Right renal cortex interstitium (tissue), 3 donors: ENCODE results near the gene SLC39A9. TPM values are rescaled to one million over a fixed set of nuclear protein-coding genes. Genes with fewer than 3 reads are reported as not detected.
"Not testable (repeated sequence)": the region's sequence is repeated elsewhere in the genome, so short reads cannot be mapped to it uniquely, and the experiment has no call there.

Experiments
- DNase-seq, 3 donors: peaks; one replicate each; pipeline ENCODE4 v3.0.0-alpha.2; 2013; ENCODE audit warnings: low read depth in 3 of 3, low spot score in 2 of 3
- polyA plus RNA-seq, 3 donors: library from polyadenylated mRNA; unstranded; fragments of 120-200 nt; gene quantifications; one replicate each; pipeline ENCODE4 v1.2.1, GENCODE V29; 2013; ENCODE audit not compliant: insufficient read length in 3 of 3

Gene SLC39A9
- polyA plus RNA-seq, 3 donors: 88.0 to 91.1 (median 90.5) TPM

DNA sequence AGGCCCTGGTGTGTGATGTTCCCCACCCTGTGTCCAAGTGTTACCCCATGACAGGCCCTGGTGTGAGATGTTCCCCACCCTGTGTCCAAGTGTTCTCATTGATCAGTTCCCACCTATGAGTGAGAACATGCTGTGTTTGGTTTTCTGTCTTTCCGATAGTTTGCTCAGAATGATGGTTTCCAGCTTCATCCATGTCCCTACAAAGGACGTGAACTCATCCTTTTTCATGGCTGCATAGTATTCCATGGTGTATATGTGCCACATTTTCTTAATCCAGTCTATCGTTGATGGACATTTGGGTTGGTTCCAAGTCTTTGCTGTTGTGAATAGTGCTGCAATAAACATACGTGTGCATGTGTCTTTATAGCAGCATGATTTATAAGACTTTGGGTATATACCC, 17.6 kb downstream of the SLC39A9 start:
- DNase-seq: not testable (repeated sequence)

DNA sequence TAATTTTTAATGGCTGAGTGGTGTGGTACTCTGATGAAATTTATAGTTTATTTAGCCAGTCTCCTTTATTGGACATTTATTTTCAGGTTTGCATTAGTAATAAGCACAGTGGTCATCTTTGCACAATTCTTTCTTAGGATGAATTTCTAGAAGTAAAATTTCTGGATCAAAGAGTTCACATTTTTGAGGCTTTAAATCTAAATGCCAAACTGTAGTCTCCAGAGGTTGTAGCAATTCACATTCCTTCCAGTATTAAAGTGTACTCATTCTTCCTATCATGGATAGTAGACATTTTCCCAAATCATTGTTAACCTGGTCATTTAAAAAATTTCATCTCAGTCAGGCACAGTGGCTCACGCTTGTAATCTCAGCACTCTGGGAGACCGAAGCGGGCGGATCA, 24.8 kb downstream of the SLC39A9 start:
- no peak for DNase-seq

DNA sequence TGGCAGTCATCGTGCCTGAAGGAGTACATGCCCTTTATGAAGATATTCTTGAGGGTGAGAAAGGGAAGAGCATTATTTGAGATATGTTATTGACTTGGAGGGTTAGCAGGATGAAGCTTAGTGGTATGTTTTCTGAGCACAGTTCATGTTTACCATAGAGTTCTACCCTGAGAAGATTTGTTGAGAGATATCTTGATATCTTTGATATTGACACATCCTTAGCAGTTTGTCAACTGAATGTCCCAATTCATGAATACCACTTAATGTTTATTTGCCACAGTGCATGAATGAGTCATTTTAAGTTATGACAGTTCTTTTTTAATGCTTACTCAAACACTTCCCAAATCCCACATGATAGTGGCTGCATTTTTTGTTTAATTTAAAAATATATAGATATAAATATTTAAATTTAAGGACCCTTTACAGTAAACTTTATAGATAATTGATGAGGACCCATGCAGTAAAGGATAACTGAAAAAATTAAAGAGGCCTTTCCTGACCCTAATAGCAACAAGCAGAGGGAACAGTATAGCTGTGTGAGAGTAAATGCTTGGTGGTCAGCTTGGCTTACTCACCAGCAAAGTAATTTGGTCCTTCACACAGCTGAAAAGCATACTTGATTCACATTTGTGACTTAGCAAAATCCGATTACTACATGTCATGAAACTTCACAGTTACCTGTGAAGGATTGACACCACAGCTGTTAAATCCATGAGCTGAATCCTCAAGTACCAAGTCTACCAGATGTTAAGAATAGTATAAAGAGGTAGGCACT, 25.8 kb downstream of the SLC39A9 start:
- DNase-seq: no peak

DNA sequence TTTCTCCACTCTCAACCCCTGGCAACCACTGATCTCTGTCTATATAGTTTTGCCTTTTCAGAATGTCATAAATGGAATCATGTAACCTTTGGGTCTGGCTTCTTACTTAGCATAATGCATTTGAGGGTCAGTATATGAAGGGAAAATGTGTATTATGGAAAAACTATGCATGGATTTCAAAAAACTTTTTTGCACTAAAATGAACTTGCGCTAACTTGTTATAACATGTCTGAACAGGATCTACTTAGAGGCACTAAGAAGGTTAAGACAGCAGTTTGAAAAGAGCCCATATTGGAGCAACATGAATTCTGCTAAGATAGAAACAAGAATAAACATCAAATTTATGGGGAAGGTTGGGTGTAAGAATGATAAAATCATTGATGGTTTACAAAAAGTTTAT, 29.1 kb downstream of the SLC39A9 start:
- DNase-seq: no peak

DNA sequence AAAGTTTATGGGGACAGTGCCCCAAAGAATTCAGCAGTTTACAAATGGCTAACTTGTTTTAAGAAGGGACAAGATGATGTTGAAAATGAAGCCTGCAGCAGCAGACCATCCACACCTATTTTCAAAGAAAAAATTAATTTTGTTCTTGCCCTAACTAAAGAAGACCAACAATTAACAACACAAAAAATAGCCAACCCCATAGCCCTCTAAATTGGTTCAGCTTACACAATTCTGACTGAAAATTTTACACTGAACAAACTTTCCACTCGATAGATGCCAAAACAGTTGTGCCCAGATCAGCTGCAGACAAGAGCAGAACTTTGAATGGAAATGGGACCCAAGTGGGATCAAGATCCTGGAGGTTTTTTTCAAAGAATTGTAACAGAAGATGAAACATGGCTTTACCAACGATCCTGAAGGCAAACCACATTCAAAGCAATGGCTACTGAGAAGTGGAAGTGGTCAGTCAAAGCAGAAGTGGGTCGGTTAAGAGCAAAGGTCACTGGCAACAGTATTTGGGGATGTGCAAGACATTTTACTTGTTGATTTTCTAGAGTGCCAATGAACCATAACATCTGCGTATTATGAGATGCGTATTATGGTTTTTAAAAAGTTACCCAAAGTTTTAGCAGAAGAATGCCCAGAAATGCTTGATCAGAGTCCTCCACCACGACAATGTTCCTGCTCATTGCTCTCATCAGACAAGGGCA, 30.0 kb downstream of the SLC39A9 start:
- no peak for DNase-seq

DNA sequence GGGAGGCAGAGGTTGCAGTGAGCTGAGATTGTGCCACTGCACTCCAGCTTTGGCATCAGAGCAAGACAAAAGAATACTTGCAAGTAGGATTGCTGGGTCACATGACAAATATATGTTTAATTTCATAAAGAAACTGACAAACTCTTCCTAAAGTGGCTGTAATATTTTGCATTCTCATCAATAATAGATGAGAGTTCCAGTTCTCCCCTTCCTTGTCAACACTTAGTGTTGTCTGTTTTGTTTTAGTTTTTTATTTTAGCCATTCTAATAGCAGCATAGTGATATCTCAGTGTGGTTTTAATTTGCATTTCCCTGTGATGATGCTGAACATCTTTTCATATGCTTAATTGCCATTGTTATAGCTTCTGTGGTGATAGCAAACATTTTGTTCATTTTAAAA, 31.2 kb downstream of the SLC39A9 start:
- DNase-seq: no peak

DNA sequence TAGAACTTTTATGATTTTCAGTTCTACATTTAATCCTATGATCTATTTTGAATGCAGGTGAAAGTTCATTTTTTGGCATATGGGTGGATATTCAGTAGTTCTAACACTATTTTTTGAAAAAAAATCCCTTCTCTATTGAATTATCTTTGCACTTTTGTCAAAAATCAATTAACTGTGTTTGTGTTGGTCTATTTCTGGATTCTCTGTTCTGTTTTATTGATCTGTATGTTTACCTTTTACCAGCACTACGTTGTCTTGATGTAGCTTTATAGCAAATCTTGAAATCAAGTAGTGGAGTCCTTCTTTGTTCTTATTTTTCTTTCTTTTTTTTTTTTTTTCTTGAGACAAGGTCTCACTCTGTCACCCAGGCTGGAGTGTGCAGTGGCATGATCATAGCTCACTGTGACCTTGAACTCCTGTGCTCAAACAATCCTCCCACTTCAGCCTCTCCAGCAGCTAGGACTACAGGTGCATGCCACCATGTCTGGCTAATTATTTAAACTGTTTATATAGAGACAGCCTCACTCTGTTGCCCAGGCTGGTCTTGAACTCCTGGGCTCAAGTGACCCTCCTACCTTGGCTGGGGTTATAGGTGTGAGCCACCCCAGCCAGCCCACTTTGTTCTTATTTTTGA, 31.9 kb downstream of the SLC39A9 start:
- no peak for DNase-seq

DNA sequence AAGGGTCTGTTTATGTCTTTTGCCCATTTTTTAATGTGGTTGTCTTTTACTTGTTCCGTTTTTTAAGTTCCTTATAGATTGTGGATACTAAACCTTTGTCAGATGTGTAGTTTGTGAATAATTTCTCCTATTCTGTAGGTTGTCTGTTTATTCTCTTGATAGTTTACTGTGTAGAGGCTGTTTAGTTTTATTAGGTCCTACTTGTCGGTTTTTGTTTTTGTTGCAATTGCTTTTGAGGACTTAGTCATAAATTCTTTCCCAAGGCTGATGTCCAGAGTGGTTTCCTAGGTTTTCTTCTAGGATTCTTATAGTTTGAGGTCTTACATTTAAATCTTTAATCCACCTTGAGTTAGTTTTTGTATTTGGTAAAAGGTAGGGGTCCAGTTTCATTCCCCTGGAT, 33.9 kb downstream of the SLC39A9 start:
- no peak for DNase-seq

DNA sequence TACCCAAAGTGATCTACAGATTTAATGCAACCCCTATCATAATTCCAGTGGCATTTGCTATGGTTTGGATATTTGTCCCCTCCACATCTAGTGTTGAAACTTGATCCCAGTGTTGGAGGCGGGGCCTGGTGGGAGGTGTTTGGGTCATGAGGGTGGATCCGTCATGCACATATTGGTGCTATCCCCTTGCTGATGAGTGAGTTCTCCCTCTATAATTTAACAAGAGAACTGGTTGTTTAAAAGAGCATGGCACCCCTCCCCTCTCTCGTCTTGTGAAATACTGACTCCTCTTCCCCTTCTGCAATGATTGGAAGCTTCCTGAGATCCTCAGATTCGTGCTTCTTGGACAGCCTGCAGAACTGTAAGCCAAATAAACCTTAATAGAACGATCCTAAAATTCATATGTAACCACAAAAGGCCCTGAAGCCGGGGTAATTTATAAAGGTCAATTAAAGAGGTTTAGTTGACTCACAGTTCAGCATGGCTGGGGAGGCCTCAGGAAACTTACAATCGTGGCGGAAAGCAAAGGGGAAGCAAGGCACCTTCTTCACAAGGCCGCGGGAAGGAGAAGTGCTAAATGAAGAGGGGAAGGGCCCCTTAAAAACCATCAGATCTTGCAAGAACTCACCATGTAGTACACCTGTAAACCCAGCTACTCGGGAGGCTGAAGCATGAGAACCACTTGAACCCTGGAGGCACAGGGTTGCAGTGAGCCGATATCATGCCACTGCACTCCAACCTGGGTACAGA, 41.2 kb downstream of the SLC39A9 start:
- DNase-seq: no peak

DNA sequence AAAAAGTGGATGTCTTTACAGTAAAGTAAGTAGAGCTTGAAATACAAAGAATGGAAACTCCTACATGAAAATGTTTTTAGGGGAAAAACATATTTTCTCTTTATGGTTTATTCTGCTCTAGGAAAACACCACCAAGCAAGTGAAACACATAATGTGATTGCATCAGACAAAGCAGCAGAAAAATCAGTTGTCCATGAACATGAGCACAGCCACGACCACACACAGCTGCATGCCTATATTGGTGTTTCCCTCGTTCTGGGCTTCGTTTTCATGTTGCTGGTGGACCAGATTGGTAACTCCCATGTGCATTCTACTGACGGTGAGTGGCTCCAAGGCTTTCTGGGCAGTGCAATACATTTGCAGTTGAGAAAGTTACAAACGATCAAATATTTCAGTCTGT, 43.5 kb downstream of the SLC39A9 start:
- no peak for DNase-seq

DNA sequence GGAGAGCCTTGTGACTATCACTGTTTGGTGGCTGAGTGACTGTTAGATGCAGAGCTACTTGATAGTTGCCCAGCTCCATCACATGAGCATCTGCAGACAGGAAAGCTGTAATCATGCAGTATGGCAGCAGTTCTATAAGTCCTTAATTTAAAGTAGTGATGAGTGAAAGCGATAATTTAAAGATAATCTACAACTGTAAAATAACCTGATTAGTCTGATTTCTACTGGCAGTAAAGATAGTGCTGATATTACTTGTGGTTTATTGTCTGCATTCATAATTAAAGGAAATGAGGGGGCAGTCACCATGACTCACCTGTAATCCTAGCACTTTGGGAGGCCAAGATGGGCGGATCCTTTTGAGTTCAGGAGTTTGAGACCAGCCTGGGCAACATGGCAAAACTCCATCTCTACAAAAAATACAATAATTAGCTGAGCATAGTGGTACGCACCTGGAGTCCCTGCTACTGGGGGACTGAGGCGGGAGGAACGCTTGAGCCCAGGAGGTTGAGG, 44.9 kb downstream of the SLC39A9 start:
- DNase-seq: no peak

DNA sequence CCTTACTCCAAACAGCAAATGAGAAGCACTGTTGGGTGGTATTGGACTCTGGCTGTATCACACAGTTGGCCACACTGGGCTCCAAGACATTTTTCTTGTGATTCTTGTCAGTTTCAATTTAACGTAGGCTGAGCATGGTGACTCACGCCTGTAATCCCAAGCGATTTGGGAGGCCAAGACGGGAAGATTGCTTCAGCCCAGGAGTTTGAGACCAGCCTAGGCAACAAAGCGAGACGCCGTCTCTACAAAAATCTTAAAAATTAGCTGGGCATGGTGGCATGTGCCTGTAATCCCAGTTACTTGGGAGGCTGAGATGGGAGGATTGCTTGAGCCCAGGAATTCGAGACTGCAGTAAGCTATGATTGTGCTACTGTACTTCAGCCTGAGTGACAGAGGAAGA, 50.7 kb downstream of the SLC39A9 start:
- DNase-seq: no peak

DNA sequence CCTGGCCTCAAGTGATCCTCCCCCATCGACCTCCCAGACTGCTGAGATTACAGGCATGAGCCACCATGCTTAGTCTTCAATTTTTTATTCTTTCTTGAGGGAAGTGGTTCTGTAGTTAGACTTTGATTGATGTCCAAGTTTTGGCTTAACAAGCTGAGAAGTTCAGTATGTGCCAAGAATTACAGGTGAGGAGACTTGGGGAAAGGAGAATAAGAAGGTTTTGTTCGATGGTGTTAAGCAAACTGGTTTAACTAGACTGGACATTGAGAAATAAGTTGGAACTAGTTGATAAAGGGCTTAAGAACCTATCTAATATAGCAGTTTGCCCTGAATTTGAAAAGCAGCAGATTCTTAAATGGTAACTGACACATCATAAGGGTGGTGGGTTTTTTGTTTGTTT, 53.4 kb downstream of the SLC39A9 start:
- DNase-seq: no peak

DNA sequence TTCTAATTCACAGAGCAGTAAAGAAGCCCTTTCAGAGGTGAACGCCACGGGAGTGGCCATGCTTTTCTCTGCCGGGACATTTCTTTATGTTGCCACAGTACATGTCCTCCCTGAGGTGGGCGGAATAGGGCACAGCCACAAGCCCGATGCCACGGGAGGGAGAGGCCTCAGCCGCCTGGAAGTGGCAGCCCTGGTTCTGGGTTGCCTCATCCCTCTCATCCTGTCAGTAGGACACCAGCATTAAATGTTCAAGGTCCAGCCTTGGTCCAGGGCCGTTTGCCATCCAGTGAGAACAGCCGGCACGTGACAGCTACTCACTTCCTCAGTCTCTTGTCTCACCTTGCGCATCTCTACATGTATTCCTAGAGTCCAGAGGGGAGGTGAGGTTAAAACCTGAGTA, 59.9 kb downstream of the SLC39A9 start:
- DNase-seq: no peak

DNA sequence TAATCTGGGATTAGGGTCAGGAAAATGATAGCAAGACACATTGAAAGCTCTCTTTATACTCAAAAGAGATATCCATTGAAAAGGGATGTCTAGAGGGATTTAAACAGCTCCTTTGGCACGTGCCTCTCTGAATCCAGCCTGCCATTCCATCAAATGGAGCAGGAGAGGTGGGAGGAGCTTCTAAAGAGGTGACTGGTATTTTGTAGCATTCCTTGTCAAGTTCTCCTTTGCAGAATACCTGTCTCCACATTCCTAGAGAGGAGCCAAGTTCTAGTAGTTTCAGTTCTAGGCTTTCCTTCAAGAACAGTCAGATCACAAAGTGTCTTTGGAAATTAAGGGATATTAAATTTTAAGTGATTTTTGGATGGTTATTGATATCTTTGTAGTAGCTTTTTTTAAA, 60.6 kb downstream of the SLC39A9 start:
- DNase-seq: no peak

DNA sequence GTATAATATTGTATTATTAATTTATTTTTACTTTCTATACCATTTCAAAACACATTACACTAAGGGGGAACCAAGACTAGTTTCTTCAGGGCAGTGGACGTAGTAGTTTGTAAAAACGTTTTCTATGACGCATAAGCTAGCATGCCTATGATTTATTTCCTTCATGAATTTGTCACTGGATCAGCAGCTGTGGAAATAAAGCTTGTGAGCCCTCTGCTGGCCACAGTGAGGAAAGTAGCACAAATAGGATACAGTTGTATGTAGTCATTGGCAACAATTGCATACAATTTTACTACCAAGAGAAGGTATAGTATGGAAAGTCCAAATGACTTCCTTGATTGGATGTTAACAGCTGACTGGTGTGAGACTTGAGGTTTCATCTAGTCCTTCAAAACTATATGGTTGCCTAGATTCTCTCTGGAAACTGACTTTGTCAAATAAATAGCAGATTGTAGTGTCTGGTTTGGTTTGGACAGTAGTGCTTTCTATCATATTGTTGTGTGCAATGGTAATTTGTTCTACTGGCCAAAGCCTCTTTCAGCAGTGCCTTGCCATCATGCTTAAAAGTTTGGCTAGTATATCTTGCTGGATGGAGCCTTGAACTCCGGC, 61.7 kb downstream of the SLC39A9 start:
- DNase-seq: no peak

DNA sequence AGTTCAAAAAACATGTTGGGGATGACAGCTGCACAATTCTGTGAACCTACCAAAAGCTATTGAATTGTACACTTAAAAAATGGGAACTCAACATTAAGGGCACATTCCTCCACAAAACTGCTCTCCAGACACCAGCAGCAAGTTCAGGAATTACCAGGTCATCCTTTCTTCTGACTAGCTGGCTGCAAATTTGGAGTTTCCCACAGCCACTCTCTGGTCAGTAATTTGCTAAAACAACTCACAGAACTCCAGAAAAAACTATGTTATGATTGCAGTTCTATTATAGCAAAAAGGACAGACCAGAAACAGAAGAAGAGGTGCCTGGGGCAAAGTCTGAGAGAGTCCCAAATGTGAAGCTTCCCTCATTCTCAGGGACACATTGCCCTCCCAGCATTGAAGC, 65.9 kb downstream of the SLC39A9 start:
- DNase-seq: no peak

DNA sequence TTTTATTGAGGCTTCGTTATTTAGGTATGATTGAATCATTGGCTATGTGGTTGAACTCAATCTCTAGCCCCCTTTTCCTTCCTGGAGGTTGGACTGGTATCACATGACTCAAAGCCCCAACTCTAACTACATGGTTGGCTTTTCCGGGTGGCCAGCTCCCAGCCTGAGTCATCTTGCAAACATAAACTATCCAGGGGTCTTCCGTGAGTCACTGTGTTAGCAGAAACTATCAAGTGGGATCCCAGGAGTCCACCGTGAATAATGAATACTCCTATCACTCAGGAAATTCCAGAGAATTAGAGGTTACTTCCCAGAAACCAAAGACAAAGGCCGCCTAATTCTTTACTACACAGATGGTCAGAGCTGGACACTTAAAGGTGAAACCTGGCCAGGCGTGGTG, 66.3 kb downstream of the SLC39A9 start:
- no peak for DNase-seq

DNA sequence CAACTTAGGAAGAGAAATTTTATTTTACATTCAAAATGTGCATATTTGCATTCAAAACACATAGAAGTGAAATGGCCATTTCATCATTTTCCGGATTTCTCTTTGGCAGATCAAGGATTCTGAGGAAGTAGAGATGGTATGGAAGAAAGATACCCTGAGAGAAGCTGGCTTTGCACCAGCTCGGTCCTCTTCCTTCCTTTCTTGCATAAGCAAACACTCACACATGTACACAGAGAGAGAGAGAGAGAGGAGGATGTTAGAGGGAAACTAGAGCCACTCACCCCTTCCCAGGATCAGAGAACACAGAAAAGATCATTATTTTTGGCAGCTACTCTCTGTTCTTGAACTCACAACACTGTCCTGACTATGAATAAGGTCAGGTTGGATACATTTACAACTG, 70.5 kb downstream of the SLC39A9 start:
- DNase-seq: no peak

DNA sequence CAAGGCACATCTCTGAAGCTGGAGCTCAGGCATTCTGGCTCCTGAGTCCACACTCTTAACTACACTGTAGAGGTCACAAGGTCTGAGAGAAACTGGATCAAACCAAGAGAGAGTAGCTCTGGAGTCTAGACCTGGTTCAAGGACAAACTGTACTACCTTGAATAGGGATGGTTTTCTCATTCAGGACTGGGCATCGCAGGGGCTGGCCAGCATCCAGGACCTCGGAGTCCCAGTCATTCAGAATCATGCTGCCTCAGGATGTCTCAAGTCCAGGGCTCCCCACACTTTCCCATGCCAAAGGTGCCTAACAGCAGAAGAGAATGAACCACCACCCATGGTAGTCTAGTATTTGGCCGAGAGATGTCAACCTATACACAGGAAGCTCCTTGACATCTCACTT, 72.9 kb downstream of the SLC39A9 start:
- DNase-seq: no peak

DNA sequence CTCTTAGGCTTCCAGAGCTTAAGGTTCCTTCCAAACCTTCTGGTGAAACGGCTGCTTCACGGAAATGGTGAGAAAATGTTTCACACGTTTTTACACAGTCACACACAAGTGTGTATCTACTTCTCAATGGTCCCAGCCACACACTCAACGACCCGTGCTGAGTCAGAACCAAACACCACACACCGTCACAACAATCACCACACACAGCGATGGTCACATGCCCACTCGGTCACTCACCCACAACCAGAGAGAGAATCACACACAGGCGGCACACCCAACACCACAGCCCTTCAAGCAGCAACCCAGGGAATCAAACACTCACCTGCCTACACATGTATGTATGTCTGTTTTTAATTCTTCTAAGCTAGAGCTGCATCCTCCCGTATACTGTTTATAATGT, 73.4 kb downstream of the SLC39A9 start:
- DNase-seq: no peak
